K562 (cell line): Measurements from ENCODE around the gene TTLL8. TPM values are rescaled to one million over a fixed set of nuclear protein-coding genes. Genes with fewer than 3 reads are reported as not detected.

Experiments used
- ATAC-seq: fragments of 200-7000 bp; cut with Tn5 transposase; 3 replicates; pipeline ENCODE4 v1.9.1; 2020; ENCODE audit warnings: moderate library complexity
- BruUV-seq: library from RNA; stranded (reverse); fragments of 400-500 nt; replicated peaks from 2 replicates; lab custom pipeline; 2021; lab: Mats Ljungman, UMichigan
- CTCF ChIA-PET: fragments of 300-600 bp; formaldehyde crosslinking; extraction: SDS; loops from one replicate; lab custom pipeline; 2021; ENCODE audit warnings: low intra/inter-chr PET ratio; lab: Yijun Ruan, JAX
- POLR2A ChIA-PET: fragments of 300-600, 350-650 bp; sonication (Branson Sonifier 250); formaldehyde crosslinking; extraction: SDS; loops from one replicate; lab custom pipeline; 2021; ENCODE audit warnings: antibody characterized with exemption, inconsistent platforms; lab: Yijun Ruan, JAX
- DNase-seq, 4 experiments: peaks; one replicate each; pipeline versions ENCODE4 v3.0.0 to v3.0.0-alpha.2; 2011 to 2018; ENCODE audit warnings: low spot score in 3 of 4, mixed read lengths in 3 of 4; ENCODE audit errors: extremely low read depth in 1 of 4
- FAIRE-seq: peaks from 2 replicates; lab custom pipeline; 2011; peaks lifted over from hg19 to GRCh38; lab: Jason Lieb, UNC
- H2AFZ ChIP-seq: 2 replicates; pipeline ENCODE4 v1.6.0; 2011; ENCODE audit warnings: low read depth, low read length, control low read depth, inconsistent platforms
- H3K27ac ChIP-seq: fragments of 200-600 bp; 3 replicates; pipeline ENCODE4 v1.8.0; 2011; ENCODE audit warnings: low read depth, mild to moderate bottlenecking, control low read depth, inconsistent platforms, low read length, moderate library complexity, mixed read lengths; ENCODE audit errors: extremely low read depth
- H3K27me3 ChIP-seq, 2 experiments: fragments of 300-600 bp in 1 of 2; 2 replicates in 1 of 2; 3 replicates in 1 of 2; pipeline versions ENCODE4 v1.6.0 to v1.8.0; 2011; ENCODE audit warnings: inconsistent platforms in 2 of 2, low read length in 2 of 2, mild to moderate bottlenecking in 1 of 2, mixed read lengths in 1 of 2, moderate library complexity in 1 of 2; ENCODE audit not compliant: control insufficient read depth in 2 of 2, insufficient read depth in 2 of 2
- H3K36me3 ChIP-seq: fragments of 300-600 bp; 3 replicates; pipeline ENCODE4 v1.8.0; 2011; ENCODE audit warnings: mild to moderate bottlenecking, low read length, inconsistent platforms; ENCODE audit not compliant: control insufficient read depth, insufficient read depth
- H3K4me1 ChIP-seq, 2 experiments: fragments of 200-600 bp in 1 of 2; replicated peaks in 1 of 2; 2 replicates in 1 of 2; 3 replicates in 1 of 2; pipeline versions ENCODE4 v1.5.1 to v1.8.0; 2011; ENCODE audit warnings: inconsistent platforms in 2 of 2, low read length in 2 of 2, mild to moderate bottlenecking in 1 of 2, mixed read lengths in 1 of 2, moderate library complexity in 1 of 2; ENCODE audit not compliant: control insufficient read depth in 2 of 2, insufficient read depth in 2 of 2
- H3K4me2 ChIP-seq: 2 replicates; pipeline ENCODE4 v1.6.1; 2011; ENCODE audit warnings: low read length, control low read depth, inconsistent platforms, mixed read lengths; ENCODE audit not compliant: insufficient read depth
- H3K4me3 ChIP-seq: fragments of 200-600 bp; sonication (generic), shearing (Covaris generic); 2 replicates; pipeline ENCODE4 v1.5.1; 2016; ENCODE audit warnings: control low read depth, inconsistent platforms
- H3K79me2 ChIP-seq: fragments of 200-600 bp; 3 replicates; pipeline ENCODE4 v1.8.0; 2011; ENCODE audit warnings: low read length, inconsistent platforms; ENCODE audit not compliant: control insufficient read depth, insufficient read depth
- H3K9ac ChIP-seq, 2 experiments: 2 replicates each; pipeline versions ENCODE4 v1.6.0 to v1.6.1; 2011; ENCODE audit warnings: low read depth in 2 of 2, low read length in 2 of 2, control low read depth in 1 of 2, inconsistent platforms in 1 of 2, mild to moderate bottlenecking in 1 of 2, mixed read lengths in 1 of 2; ENCODE audit not compliant: insufficient read depth in 1 of 2
- H3K9me1 ChIP-seq: one replicate; pipeline ENCODE4 v1.6.0; 2011; ENCODE audit warnings: inconsistent platforms, mild to moderate bottlenecking, low read length, moderate library complexity; ENCODE audit not compliant: control insufficient read depth, insufficient read depth
- H3K9me3 ChIP-seq: replicated peaks from 2 replicates; pipeline ENCODE4 v1.5.1; 2011; ENCODE audit warnings: low read depth, low read length, inconsistent platforms; ENCODE audit not compliant: control insufficient read depth, insufficient read depth
- H4K20me1 ChIP-seq: replicated peaks from 2 replicates; pipeline ENCODE4 v1.6.1; 2011; ENCODE audit warnings: low read length, inconsistent platforms, mixed read lengths; ENCODE audit not compliant: control insufficient read depth, insufficient read depth
- KDM4B ChIP-seq, 2 experiments: fragments of 450-650 bp in 1 of 2; sonication (generic) in 1 of 2; IDR thresholded peaks; 2 replicates each; pipeline ENCODE4 v1.6.1; 2016 to 2017; ENCODE audit warnings: borderline replicate concordance in 2 of 2, antibody characterized with exemption in 1 of 2, low read depth in 1 of 2, mild to moderate bottlenecking in 1 of 2
- NFE2 ChIP-seq: IDR thresholded peaks from 2 replicates; pipeline ENCODE4 v1.6.1; 2014; ENCODE audit warnings: antibody characterized with exemption, low read depth
- NFXL1 ChIP-seq: fragments of 450-650 bp; formaldehyde crosslinking; IDR thresholded peaks from 2 replicates; pipeline ENCODE4 v1.4.0; 2021; ENCODE audit warnings: mild to moderate bottlenecking
- PHF8 ChIP-seq: fragments of 200-600 bp; sonication (generic); IDR thresholded peaks from 2 replicates; pipeline ENCODE4 v1.6.1; 2012; ENCODE audit warnings: mixed run types, mild to moderate bottlenecking, inconsistent platforms, low read length, moderate library complexity, borderline replicate concordance
- POLR3A ChIP-seq: IDR thresholded peaks from 2 replicates; pipeline ENCODE4 v1.6.1; 2011; ENCODE audit warnings: borderline replicate concordance, mild to moderate bottlenecking, moderate library complexity; ENCODE audit not compliant: insufficient read length, insufficient read depth; ENCODE audit errors: extremely low read depth
- XRCC3 ChIP-seq: fragments of 450-650 bp; IDR thresholded peaks from 2 replicates; pipeline ENCODE4 v1.6.1; 2017; ENCODE audit warnings: mild to moderate bottlenecking, moderate library complexity
- ZBTB9 ChIP-seq: fragments of 450-650 bp; formaldehyde crosslinking; IDR thresholded peaks from 2 replicates; pipeline ENCODE4 v1.4.0; 2020; ENCODE audit warnings: mild to moderate bottlenecking, moderate library complexity
- ZNF274 ChIP-seq: IDR thresholded peaks from 2 replicates; pipeline ENCODE4 v1.6.1; 2011; ENCODE audit warnings: low read depth, mild to moderate bottlenecking, low read length, moderate library complexity, borderline replicate concordance
- WGBS: fragments of 100-300 bp; shearing (Covaris generic); methylation state at CpG from one replicate; pipeline ENCODE4 v1.1.6; 2016; ENCODE audit warnings: low coverage, mixed read lengths; ENCODE audit not compliant: insufficient coverage; ENCODE audit errors: missing lambda C conversion rate; 5-methylcytosine and 5-hydroxymethylcytosine counted together
- in situ Hi-C: fragments of 300-500 bp; cut with MboI; formaldehyde crosslinking; loops from 4 replicates; pipeline ENCODE4 v1.15.0; 2018; ENCODE audit warnings: inconsistent platforms, mixed read lengths
- intact Hi-C: fragments of 100-400 bp; cut with micrococcal nuclease; formaldehyde crosslinking; loops from 2 replicates; pipeline ENCODE4 v1.14.2; 2022
- polyA plus RNA-seq, 8 experiments: library from polyadenylated mRNA; depleted of rRNA in 4 of 8; stranded (reverse) in 5 of 8; unstranded in 3 of 8; fragments of >200 nt; fragmentation: Nextera tagmentation in 2 of 8; fragmentation: Illumina TruSeq in 1 of 8; extraction: Ambion mirVana in 2 of 8; extraction: Trizol in 1 of 8; gene quantifications; 2 replicates each; pipeline versions ENCODE4 v1.2.1 to v1.2.3, GENCODE V29; 2011 to 2014; ENCODE audit warnings: inconsistent platforms in 1 of 8, missing spikeins in 1 of 8
- total RNA-seq, 7 experiments: library from RNA; depleted of rRNA in 6 of 7; stranded (reverse); fragments of >200 nt in 6 of 7; fragmentation: Illumina TruSeq in 2 of 7; extraction: Trizol in 2 of 7; gene quantifications; 2 replicates each; pipeline versions ENCODE4 v1.2.1 to v1.2.3, GENCODE V29; 2011 to 2021; ENCODE audit warnings: low replicate concordance in 1 of 7

Gene TTLL8
- total and polyA plus RNA-seq, 9 of the 15 experiments (the other 6 are each of a cell fraction or from before 2014, with no cell fraction given): not detected

- WGBS: 37% methylated on average over 13 of the region's 28 CpGs
- H2AFZ ChIP-seq: no peak overlapping the region
- BruUV-seq: no TSS peak
- H4K20me1 ChIP-seq: no peaks in the 10 kb centered on the region
- no peaks in the 10 kb centered on the region for H3K36me3 ChIP-seq
- H3K27ac ChIP-seq: no peak overlapping the region
- no peaks in the 10 kb centered on the region for H3K79me2 ChIP-seq
- in situ Hi-C loops: no loop called here
- CTCF ChIA-PET: no interaction called here
- FAIRE-seq (no peak), ATAC-seq (no peak), DNase-seq (no peak)
- H3K27me3 ChIP-seq: no peaks in the 10 kb centered on the region
- intact Hi-C loops: no loop called here
- POLR2A ChIA-PET: no interaction called here
- no peaks in the 10 kb centered on the region for H3K9me3 ChIP-seq
- H3K4me1 ChIP-seq: peaks cover 0 to 43% of the 10 kb centered on the region in 2 experiments; a peak in 2 of 5 replicates
- H3K4me3 ChIP-seq: no peak overlapping the region
- no peak overlapping the region for H3K4me2 ChIP-seq
- no peak for TF ChIP-seq XRCC3
- no peak for TF ChIP-seq NFE2
- no peak for TF ChIP-seq KDM4B (IDR thresholded peaks at IDR 0.05; ENCODE audit: borderline replicate concordance in 2 of 2, low read depth in 1 of 2)
- TF ChIP-seq NFXL1: no peak
- no peak for TF ChIP-seq PHF8
- no peak for TF ChIP-seq ZNF274
- no peak for TF ChIP-seq ZBTB9
- TF ChIP-seq POLR3A: no peak
- no peak overlapping the region for H3K9ac ChIP-seq
- H3K9me1 ChIP-seq: no peaks in the 10 kb centered on the region
These were observed 14.8 kb upstream of the TTLL8 start for GRCh38 chr22:50072714-50073538.
